HG03378 (cell line): ENCODE data around the gene TRPT1.
"Not testable (repeated sequence)": the region's sequence is repeated elsewhere in the genome, so short reads cannot be mapped to it uniquely, and the experiment has no call there.

Experiments used
- ATAC-seq: cut with Tn5 transposase; IDR thresholded peaks from one replicate; pipeline ENCODE4 v1.9.1; 2021; ENCODE audit warnings: mild to moderate bottlenecking, moderate library complexity; ENCODE audit not compliant: unreplicated experiment

The TRPT1 gene

DNA sequence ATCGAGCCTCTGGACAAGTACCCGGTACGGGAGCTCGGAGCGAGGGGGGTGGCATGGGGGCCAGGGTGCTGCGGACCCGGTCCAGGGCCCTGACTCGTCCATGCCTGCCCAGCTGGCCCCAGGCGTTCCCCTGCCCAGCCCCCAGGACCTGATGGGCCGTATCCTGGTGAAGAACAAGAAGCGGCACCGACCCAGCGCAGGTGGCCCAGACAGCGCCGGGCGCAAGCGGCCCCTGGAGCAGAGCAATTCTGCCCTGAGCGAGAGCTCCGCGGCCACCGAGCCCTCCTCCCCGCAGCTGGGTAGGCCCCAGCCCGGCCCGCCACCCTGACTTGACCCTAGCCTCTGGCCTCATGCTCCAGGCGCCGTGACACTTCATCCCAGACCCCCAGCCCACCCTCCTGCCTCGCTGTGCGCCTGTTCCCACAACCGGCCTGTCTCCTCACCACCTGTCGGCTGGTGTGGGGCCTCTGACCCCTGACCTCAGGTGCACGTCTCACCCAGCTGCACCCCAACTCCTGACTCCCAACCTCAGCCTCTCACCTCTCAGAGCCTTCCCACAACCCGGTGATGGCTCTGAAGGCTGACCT is 33.1 kb upstream of the TRPT1 start:
- ATAC-seq, result no peak

DNA sequence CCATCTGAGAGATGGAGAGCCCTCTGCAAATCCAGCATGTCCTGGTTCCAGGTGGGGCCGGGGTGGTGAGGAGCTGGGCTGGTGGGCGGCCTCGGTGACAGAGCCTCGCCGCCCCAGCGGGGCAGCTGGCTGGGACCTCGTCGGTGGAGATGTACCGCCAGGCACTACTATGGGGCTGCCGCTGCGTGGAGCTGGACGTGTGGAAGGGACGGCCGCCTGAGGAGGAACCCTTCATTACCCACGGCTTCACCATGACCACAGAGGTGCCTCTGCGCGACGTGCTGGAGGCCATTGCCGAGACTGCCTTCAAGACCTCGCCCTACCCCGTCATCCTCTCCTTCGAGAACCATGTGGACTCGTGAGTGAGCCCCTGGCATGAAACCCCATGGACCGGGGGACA is 32.4 kb upstream of the TRPT1 start:
- no peak for ATAC-seq

GRCh38 chr11:64256300-64256699 is 30.3 kb upstream of the TRPT1 start:
- no peak for ATAC-seq

GRCh38 chr11:64255135-64256128 is 29.4 kb upstream of the TRPT1 start:
- no peak for ATAC-seq

- no peak for ATAC-seq
These were observed 28.3 kb upstream of the TRPT1 start for GRCh38 chr11:64254326-64254725.

DNA sequence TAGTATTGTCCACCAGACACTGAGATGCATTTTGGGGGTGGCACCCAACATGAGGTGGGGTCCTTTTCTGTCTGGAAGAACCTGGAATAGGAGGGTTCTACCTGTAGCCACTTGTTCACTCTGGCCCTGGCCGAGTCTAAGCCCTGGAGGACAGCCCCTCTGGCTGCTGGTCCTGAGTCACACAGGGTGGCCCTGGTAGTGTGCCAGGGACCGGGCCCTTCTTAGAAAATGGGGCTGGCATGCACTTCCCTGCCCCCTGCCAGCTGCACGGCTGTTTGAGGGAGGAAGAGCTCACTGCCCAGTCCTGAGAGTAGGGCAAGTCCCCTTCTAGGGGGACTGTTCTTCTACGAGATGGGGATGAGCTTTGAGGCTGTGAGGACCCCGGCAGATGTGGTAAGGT is 27.5 kb upstream of the TRPT1 start:
- no peak for ATAC-seq

GRCh38 chr11:64253043-64253442 is 27.1 kb upstream of the TRPT1 start:
- no peak for ATAC-seq

DNA sequence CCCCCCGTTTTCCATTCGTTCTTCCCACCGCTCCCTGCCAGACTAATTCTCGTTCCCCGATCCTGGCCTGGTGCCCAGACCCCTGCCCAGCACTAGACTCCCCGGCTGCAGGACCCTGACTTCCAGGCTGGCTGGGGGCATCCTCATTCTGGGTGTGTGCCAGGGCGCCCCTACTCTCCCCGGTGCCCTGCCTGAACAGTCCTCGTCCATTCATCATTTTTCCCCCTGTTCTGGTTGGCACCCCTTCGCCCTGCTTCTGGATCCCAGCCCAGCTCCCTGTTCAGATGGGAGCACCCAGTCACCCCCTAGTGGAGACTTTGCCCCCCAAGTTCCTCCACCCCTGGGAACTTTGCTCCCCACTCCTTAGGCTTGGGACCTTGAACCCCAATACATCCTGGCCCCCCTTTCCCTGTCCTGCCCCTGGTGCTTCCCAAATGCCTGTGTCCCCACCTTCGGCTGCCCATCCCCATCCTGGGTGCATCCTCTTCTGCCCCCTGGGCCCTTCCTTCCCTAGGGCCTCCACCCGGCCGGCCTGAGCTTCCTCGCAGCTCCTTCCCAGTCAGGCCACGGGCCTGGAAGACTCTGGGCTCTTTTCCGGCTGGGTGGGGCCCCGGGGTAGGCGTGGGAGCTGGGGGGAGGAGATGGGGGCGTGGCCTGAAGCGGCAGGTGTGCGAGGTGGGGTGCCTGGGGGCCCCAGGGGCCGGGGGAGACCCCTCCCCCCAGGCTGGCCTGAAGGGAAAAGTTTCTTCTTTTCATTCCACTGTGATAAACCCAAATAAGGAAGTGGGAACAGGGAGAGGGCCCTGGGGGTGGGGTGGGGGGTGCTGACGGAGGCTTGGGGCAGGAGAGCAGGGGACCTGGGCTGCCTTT is 26.3 kb upstream of the TRPT1 start:
- no peak for ATAC-seq

DNA sequence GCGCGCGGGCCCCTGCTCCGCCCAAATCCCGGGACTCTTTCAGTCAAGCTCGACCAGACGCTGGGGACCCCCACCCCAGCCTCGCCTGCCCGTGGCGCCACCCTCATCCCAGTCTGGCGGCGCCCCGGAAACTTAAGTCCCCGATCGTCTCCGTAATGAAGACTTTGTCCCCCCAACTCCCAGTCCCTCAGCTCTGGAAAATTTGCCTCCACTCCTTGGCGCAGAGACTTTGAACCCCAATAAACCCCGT is 25.7 kb upstream of the TRPT1 start:
- no peak for ATAC-seq

DNA sequence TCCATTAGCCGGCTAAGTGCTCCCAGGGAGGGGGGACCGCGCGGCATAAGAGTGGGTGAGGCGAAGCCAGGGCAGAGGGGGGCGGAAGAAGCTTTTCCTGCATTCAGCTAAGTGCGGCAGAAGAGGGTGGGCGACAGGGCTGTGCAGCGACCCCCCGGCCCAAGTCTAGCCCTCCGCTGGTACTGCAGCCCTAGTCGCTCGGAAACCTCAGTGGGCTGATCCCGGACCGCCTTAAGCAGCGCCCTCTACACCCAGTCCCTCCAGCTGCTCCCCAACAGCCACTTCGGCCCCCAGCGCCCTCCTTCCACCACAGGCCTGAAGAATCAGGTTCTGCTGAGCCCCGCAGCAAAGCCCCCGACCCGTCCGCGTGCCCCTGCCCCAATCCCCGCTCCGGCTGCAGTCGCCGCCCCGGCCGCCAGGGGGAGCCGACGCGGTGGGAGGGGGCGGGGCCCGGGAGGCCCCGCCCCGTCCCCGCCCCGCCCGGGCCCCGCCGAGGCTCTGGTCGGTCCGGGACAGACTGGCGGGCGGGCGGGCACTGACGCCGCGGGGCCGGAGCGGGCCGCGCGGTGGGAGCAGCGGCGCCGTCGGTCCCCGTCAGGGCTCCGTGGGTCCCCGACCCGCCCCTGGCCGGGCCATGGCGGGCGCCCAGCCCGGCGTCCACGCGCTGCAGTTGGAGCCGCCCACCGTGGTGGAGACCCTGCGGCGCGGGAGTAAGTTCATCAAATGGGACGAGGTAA is 25.2 kb upstream of the TRPT1 start, which contains the start of gene PLCB3:
Gene PLCB3, plus strand, starts transcription at position 515 of the 737 bp plus-strand sequence. Its CDS starts 120 bp downstream, at position 635.
- no peak for ATAC-seq

DNA sequence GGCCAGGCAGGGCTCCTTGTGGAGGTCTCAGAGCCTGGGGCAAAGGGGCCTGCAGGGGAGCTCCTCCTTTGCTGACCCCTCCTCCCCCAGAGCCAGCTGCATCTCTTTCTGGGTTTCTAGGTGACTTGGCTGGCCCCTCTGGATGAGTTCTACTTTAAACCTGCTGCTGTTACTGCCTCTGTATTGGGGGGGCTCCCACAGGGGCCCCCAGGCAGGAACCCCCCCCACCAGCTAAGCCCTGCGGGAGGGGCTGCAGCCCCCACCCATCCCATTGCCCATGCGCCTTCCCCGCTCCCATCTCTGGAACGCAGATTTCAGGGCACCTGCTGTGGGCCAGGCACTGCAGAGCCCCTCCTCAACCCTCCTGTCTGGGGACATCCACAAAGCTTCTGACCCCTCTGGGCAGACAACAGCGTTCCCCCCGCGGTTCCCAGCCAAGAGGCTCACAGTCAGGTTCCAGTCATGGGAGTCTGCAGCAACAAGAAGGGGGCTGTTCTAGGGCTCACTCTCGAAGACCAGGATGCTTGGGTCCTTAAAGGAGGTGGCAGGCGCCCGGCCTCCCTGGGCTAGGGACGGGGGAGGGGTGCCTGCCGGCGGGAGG is 24.5 kb upstream of the TRPT1 start:
- no peak for ATAC-seq

- no peak for ATAC-seq
These were observed 23.8 kb upstream of the TRPT1 start for GRCh38 chr11:64249563-64250414.

GRCh38 chr11:64249038-64249437 is 23.1 kb upstream of the TRPT1 start:
- no peak for ATAC-seq

DNA sequence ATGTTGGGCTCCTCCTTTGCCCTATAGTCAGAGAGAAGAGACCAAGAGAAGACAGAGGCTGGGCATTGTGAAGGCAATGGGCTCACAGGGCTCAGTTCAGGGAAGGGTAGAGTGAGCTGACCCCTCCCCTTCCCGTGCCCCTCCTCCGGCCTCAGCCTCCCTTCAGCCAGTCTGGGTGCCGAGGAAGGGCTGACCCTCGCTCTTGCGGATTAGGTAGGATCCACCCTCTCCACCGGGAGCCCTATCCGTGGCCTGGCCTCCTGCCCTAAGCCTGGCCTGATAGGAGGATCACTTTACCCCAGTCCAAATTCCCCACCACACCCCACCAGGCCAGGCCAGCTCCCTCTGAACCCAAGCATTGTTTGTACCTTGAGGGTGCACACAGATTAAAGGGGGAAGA is 22.6 kb upstream of the TRPT1 start:
- ATAC-seq, result no peak

DNA sequence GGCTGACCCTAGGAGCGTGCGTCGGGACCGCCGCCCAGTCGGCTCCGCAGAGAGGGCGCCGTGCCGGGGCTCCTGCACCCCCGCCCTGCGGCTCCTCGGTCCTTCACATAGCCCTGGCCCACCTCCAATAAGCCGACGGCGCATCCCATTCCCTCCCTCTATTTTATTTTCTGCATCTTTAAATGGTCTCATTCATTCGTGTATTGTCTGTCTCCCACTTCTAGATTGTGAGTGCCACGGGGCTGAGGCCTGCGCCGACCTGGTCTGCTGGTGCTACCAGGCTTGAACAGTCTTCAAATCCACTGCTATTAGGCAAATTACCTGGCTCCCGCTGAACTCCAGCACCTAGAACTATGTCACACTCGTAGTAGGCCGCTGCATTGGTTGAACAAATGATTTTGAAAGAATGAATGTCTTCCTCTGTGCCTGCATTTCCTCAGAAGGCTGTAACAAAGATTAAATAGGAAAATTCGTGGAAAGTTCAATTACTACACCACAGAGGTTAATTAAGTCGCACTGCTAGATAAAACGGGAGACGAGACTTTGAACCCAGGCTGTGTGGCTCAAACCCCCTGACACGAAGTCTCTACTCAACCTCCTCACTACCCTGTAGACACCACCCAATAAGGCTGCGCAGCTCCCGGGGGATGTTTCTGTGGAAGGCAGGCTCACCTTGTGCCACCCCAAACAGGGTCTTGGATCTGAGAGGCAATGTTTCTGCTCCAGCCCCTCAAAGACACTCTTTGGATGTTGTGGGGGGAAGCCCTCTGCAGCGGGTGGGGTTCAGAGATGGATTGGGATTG is 21.9 kb upstream of the TRPT1 start:
- ATAC-seq, result no peak

DNA sequence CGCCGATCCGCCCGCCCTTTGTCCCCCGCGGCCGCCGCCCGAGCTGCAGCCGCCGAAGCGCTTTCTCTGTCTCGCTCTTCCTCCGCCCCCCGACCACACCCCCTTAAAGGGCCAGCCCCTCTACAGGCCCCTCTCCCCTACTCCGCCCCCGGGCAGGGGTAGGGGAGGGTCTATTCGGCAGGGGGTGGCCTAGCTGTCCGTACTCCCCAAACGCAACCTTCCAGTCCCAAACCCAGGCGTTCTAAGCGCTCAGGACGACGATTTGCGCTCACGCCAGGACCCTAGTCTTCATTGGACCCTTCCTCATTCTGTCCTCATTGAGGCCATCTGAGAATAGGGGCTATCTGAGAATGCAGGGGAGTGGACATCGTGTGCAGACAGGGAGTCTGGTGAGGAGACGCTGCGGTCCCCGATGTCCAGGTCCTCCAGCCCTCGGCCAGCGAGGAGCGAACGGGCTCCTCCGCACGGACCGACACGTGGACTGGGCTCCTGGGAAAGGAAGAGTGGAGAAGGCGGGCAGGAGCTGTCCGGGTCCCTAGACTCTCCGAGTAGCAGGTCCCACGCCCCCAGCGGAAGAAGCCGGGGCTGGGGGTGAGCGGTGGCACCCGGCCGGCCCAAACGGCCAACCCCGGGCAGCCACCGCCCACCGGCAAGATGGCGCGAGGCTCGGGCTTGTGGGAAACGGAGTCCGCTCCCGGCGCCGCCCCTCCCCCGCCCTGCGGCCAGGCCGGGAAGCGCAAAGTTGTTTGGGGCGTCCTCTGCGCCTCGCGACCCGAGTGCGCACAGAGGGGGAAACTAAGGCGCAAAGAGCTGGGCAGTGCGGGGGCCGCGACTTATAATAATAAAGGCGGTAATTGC is 21.1 kb upstream of the TRPT1 start, which contains the start of gene PPP1R14B:
Gene PPP1R14B, minus strand, starts transcription at position 73 of the 858 bp plus-strand sequence. CDS start 270 bp downstream, outside the sequence.
- no peak for ATAC-seq

GRCh38 chr11:64246621-64246870 is 20.6 kb upstream of the TRPT1 start:
- ATAC-seq, result not testable (repeated sequence)
